Naive thymus-derived CD4-positive, alpha-beta T cell (primary cell): ENCODE measurements around the gene ZNF711. TPM values are rescaled to one million over a fixed set of nuclear protein-coding genes. Genes with fewer than 3 reads are reported as not detected.
"Not testable (repeated sequence)": the region's sequence is repeated elsewhere in the genome, so short reads cannot be mapped to it uniquely, and the experiment has no call there.

Experiments used
- ATAC-seq: fragments of 150-1000 bp; cut with Tn5 transposase; 2 replicates; pipeline ENCODE4 v1.10.0; 2021; ENCODE audit warnings: mild to moderate bottlenecking, moderate library complexity
- CTCF ChIA-PET: fragments of 350-600 bp; sonication (Branson Sonifier 250); formaldehyde crosslinking; loops from one replicate; lab custom pipeline; 2021; ENCODE audit warnings: antibody characterized with exemption; lab: Charles Lee
- POLR2A ChIA-PET: fragments of 350-600 bp; sonication (Branson Sonifier 250); formaldehyde crosslinking; loops from one replicate; lab custom pipeline; 2021; ENCODE audit warnings: antibody characterized with exemption, inconsistent platforms; lab: Charles Lee
- DNase-seq, 9 donors: peaks; one replicate each; pipeline versions ENCODE4 v3.0.0 to v3.0.0-alpha.2; 2020 to 2022; ENCODE audit warnings: mixed read lengths in 1 of 9
- H3K27ac ChIP-seq: one replicate; pipeline ENCODE4 v1.7.0; 2013; ENCODE audit warnings: mild to moderate bottlenecking, low read depth, low read length, moderate library complexity
- H3K27me3 ChIP-seq, 2 donors: one replicate each; pipeline ENCODE4 v1.7.0; 2013; ENCODE audit warnings: low read length in 2 of 2, mild to moderate bottlenecking in 2 of 2, moderate library complexity in 2 of 2; ENCODE audit not compliant: control insufficient read depth in 2 of 2, insufficient read depth in 2 of 2
- H3K36me3 ChIP-seq, 3 experiments: 1 replicate in 2 of 3; 2 replicates in 1 of 3; pipeline ENCODE4 v1.7.0; 2013; ENCODE audit warnings: low read length in 3 of 3, mild to moderate bottlenecking in 3 of 3, moderate library complexity in 1 of 3; ENCODE audit not compliant: insufficient read depth in 3 of 3, control insufficient read depth in 2 of 3
- H3K4me1 ChIP-seq, 2 donors: one replicate each; pipeline ENCODE4 v1.7.0; 2013; ENCODE audit warnings: low read length in 2 of 2, mild to moderate bottlenecking in 2 of 2, moderate library complexity in 1 of 2; ENCODE audit not compliant: control insufficient read depth in 2 of 2, insufficient read depth in 2 of 2
- H3K4me3 ChIP-seq: 2 replicates; pipeline ENCODE4 v1.7.0; 2013; ENCODE audit warnings: mild to moderate bottlenecking, low read length
- H3K9me3 ChIP-seq, 3 experiments: 1 replicate in 2 of 3; 2 replicates in 1 of 3; pipeline ENCODE4 v1.7.0; 2013; ENCODE audit warnings: low read length in 3 of 3; ENCODE audit not compliant: control insufficient read depth in 2 of 3
- H3K27ac Mint-ChIP-seq, 9 donors: one replicate each; pipeline ENCODE4 v1.8.0; 2020 to 2022; ENCODE audit warnings: mixed read lengths in 9 of 9, mild to moderate bottlenecking in 8 of 9, moderate library complexity in 5 of 9, inconsistent platforms in 2 of 9
- H3K27me3 Mint-ChIP-seq, 5 donors: one replicate each; pipeline ENCODE4 v1.8.0; 2021 to 2022; ENCODE audit warnings: mixed read lengths in 5 of 5, mild to moderate bottlenecking in 1 of 5
- H3K36me3 Mint-ChIP-seq, 5 donors: one replicate each; pipeline ENCODE4 v1.8.0; 2020 to 2022; ENCODE audit warnings: mixed read lengths in 5 of 5, mild to moderate bottlenecking in 3 of 5, inconsistent platforms in 1 of 5
- H3K4me1 Mint-ChIP-seq, 7 donors: one replicate each; pipeline ENCODE4 v1.8.0; 2020 to 2022; ENCODE audit warnings: mixed read lengths in 7 of 7, mild to moderate bottlenecking in 3 of 7, inconsistent platforms in 1 of 7
- H3K4me3 Mint-ChIP-seq, 10 donors: one replicate each; pipeline ENCODE4 v1.8.0; 2020 to 2022; ENCODE audit warnings: mild to moderate bottlenecking in 10 of 10, mixed read lengths in 10 of 10, moderate library complexity in 6 of 10, inconsistent platforms in 2 of 10
- H3K9me3 Mint-ChIP-seq, 11 donors: one replicate each; pipeline ENCODE4 v1.8.0; 2020 to 2022; ENCODE audit warnings: mixed read lengths in 11 of 11, mild to moderate bottlenecking in 4 of 11, inconsistent platforms in 1 of 11, moderate library complexity in 1 of 11
- intact Hi-C, 2 donors: fragments of 100-400 bp; cut with micrococcal nuclease; formaldehyde crosslinking; loops; one replicate each; pipeline ENCODE4 v1.15.1; 2023
- polyA plus RNA-seq, 2 donors: library from polyadenylated mRNA; unstranded; fragments of 300-500 nt; fragmentation: Illumina TruSeq; gene quantifications; one replicate each; pipeline ENCODE4 v1.2.3, GENCODE V29; 2021
- total RNA-seq, 6 experiments: library from RNA in 5 of 6; stranded (reverse) in 5 of 6; gene quantifications; 1 replicate in 5 of 6; 2 replicates in 1 of 6; pipeline ENCODE4 v1.2.3 and lab custom pipeline; 2021 to 2026

ZNF711 gene
- total and polyA plus RNA-seq, 7 experiments from 2014 or later, result 0.27 to 2.9 (median 1.7) TPM

DNA sequence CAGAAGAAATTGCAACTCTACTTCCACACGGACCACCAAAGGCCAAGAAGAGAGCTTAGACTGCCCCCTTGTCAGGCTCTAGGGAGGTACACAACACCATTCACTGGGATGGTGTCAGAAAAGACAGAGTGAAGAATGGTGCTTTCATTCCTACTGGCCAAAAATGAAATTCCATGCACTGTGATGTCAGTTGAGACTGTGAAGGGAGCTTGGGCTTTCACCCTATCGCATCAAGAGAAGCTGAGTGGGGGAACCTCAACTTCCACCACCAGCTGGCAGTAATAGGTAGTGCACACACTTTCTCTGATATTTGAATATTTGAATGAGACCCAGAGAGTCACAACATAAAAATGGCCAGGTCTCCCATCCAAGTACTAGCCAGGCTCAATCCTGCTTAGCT, 65.9 kb downstream of the ZNF711 start:
- H3K27me3 Mint-ChIP-seq, result no peaks in the 10 kb centered on the region
- H3K36me3 Mint-ChIP-seq, result no peaks in the 10 kb centered on the region
- Histone ChIP-seq H3K4me1 (no peaks in the 10 kb centered on the region), H3K27me3 (no peaks in the 10 kb centered on the region), H3K9me3 (no peaks in the 10 kb centered on the region), H3K27ac (no peak overlapping the region), H3K36me3 (no peaks in the 10 kb centered on the region), H3K4me3 (no peak overlapping the region)
- intact Hi-C loops, result no loop called here
- no peak for ATAC-seq
- no peak for DNase-seq
- ChIA-PET POLR2A (no interaction called here), CTCF (no interaction called here)
- H3K4me1 Mint-ChIP-seq, result no peaks in the 10 kb centered on the region
- H3K4me3 Mint-ChIP-seq, result no peak overlapping the region
- H3K27ac Mint-ChIP-seq, result no peak overlapping the region
- H3K9me3 Mint-ChIP-seq, result peaks cover 0 to 15% (median 2%) of the 10 kb centered on the region in 11 donors

DNA sequence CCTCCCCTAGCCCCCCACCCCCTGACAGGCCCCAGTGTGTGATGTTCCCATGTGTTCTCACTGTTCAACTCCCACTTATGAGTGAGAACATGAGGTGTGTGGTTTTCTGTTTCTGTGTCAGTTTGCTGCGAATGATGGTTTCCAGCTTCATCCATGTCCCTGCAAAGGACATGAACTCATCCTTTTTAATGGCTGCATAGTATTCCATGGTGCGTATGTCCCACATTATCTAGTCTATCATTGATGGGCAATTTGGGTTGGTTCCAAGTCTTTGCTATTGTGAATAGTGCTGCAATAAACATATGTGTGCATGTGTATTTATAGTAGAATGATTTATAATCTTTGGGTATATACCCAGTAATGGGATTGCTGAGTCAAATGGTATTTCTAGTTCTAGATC, 67.6 kb downstream of the ZNF711 start:
- CTCF ChIA-PET, H3K9me3 ChIP-seq, H3K36me3 ChIP-seq, ATAC-seq, H3K27me3 Mint-ChIP-seq, H3K27me3 ChIP-seq, H3K4me3 Mint-ChIP-seq, H3K27ac ChIP-seq, H3K4me3 ChIP-seq, H3K36me3 Mint-ChIP-seq, H3K4me1 Mint-ChIP-seq, H3K27ac Mint-ChIP-seq, POLR2A ChIA-PET, DNase-seq, intact Hi-C loops, H3K4me1 ChIP-seq: not testable (repeated sequence)
- H3K9me3 Mint-ChIP-seq, result peaks cover 0 to 15% (median 2%) of the 10 kb centered on the region in 11 donors

Other genes starting within 250 kb of the ZNF711 start
- 10 to 100 TPM in 3 of 5 experiments, 1 to 10 TPM in 2; 7.5 to 14.8 (median 10.2) TPM for gene APOOL, start 240.1 kb upstream of the ZNF711 start, total RNA-seq
- 1 to 10 TPM; 6.1 to 6.7 TPM for gene APOOL, start 240.1 kb upstream of the ZNF711 start, polyA plus RNA-seq
- gene SATL1, start 212 bp upstream of the ZNF711 start, total RNA-seq, result not detected
- not detected for gene SATL1, start 212 bp upstream of the ZNF711 start, polyA plus RNA-seq
- gene POF1B, start 135.7 kb downstream of the ZNF711 start, total RNA-seq, result under 1 TPM; 0.10 to 0.46 (median 0.24) TPM
- gene POF1B, start 135.7 kb downstream of the ZNF711 start, polyA plus RNA-seq, result under 1 TPM in 1 of 2 donors, not detected in 1; 0.17 TPM